HepG2 (cell line): ENCODE data around the gene CUEDC2. TPM values are rescaled to one million over a fixed set of nuclear protein-coding genes. Genes with fewer than 3 reads are reported as not detected.

Source experiments
- ATF3 ChIP-seq: sonication (generic); formaldehyde crosslinking; IDR thresholded peaks from 2 replicates; pipeline ENCODE4 v1.4.0; 2020; ENCODE audit warnings: missing genetic modification reagents
- CSRNP2 ChIP-seq: sonication (generic); formaldehyde crosslinking; conservative IDR thresholded peaks from 2 replicates; pipeline ENCODE4 v1.8.0; 2022; ENCODE audit warnings: low read depth, missing genetic modification reagents
- ELF4 ChIP-seq: sonication (generic); formaldehyde crosslinking; IDR thresholded peaks from 2 replicates; pipeline ENCODE4 v1.5.0; 2020; ENCODE audit warnings: missing genetic modification reagents, mild to moderate bottlenecking, moderate library complexity, borderline replicate concordance
- FOXA1 ChIP-seq, 2 experiments: fragments of 450-650 bp in 1 of 2; sonication (generic) in 1 of 2; formaldehyde crosslinking in 1 of 2; IDR thresholded peaks; 2 replicates each; pipeline versions ENCODE4 v1.4.0 to v1.6.1; 2016 to 2020; ENCODE audit warnings: missing genetic modification reagents in 1 of 2
- MAX ChIP-seq: IDR thresholded peaks from 2 replicates; pipeline ENCODE4 v1.6.1; 2012; ENCODE audit warnings: inconsistent platforms
- MAZ ChIP-seq, 2 experiments: sonication (generic) in 1 of 2; formaldehyde crosslinking in 1 of 2; IDR thresholded peaks; 2 replicates each; pipeline versions ENCODE4 v1.5.0 to v1.6.1; 2012 to 2020; ENCODE audit warnings: low read depth in 2 of 2, mild to moderate bottlenecking in 2 of 2, borderline replicate concordance in 1 of 2, improper control_type of control experiment in 1 of 2, low read length in 1 of 2, missing genetic modification reagents in 1 of 2, moderate library complexity in 1 of 2
- MED13 ChIP-seq: sonication (generic); formaldehyde crosslinking; IDR thresholded peaks from 2 replicates; pipeline ENCODE4 v1.5.0; 2020; ENCODE audit warnings: missing genetic modification reagents
- THAP9 ChIP-seq: sonication (generic); formaldehyde crosslinking; IDR thresholded peaks from 2 replicates; pipeline ENCODE4; 2020; ENCODE audit warnings: missing genetic modification reagents, mild to moderate bottlenecking, borderline replicate concordance
- ZNF597 ChIP-seq: sonication (generic); formaldehyde crosslinking; IDR thresholded peaks from 2 replicates; pipeline ENCODE4 v1.5.0; 2020; ENCODE audit warnings: missing genetic modification reagents
- ZNF704 ChIP-seq: sonication (generic); formaldehyde crosslinking; IDR thresholded peaks from 2 replicates; pipeline ENCODE4 v1.8.1; 2023; ENCODE audit warnings: mild to moderate bottlenecking, inconsistent platforms, moderate library complexity, missing genetic modification reagents, borderline replicate concordance
- ZNF749 ChIP-seq: sonication (generic); formaldehyde crosslinking; IDR thresholded peaks from 2 replicates; pipeline ENCODE4 v1.8.0; 2022; ENCODE audit warnings: mild to moderate bottlenecking, missing genetic modification reagents, moderate library complexity, borderline replicate concordance
- polyA plus RNA-seq, 8 experiments: library from polyadenylated mRNA; depleted of rRNA in 3 of 8; stranded (reverse) in 7 of 8; unstranded in 1 of 8; fragments of >200 nt; fragmentation: Illumina TruSeq in 4 of 8; extraction: Trizol in 4 of 8; gene quantifications; 2 replicates each; pipeline versions ENCODE4 v1.2.1 to v1.2.3, GENCODE V29; 2011 to 2016; ENCODE audit warnings: low read depth in 4 of 8, missing spikeins in 1 of 8, mixed read lengths in 1 of 8; ENCODE audit not compliant: insufficient read depth in 1 of 8
- total RNA-seq, 5 experiments: library from RNA; depleted of rRNA; stranded (reverse); fragments of >200 nt; fragmentation: Illumina TruSeq; extraction: Trizol; gene quantifications; 2 replicates each; pipeline ENCODE4 v1.2.3, GENCODE V29; 2016; ENCODE audit warnings: low read depth in 1 of 5

The CUEDC2 gene
- total and polyA plus RNA-seq, 2 of the 13 experiments (the other 11 are each of a cell fraction or from before 2014, with no cell fraction given): 13.1 to 18.4 TPM

- no peak for TF ChIP-seq CSRNP2 (CRISPR knock-in tag)
- TF ChIP-seq MAZ (IDR thresholded peaks at IDR 0.05; ENCODE audit: borderline replicate concordance, low read depth, low read length): peak; percentile 83; the same call in 1 of the 2 replicates
- peak; percentile 70 for TF ChIP-seq MAZ (CRISPR knock-in tag; IDR thresholded peaks at IDR 0.05; ENCODE audit: low read depth)
- TF ChIP-seq MED13 (CRISPR knock-in tag): peak; percentile 81
- peak; percentile 35 for TF ChIP-seq MAX
- TF ChIP-seq ZNF749 (CRISPR knock-in tag): no peak
- no peak for TF ChIP-seq FOXA1 (IDR thresholded peaks at IDR 0.05)
- no peak for TF ChIP-seq FOXA1 (CRISPR knock-in tag; IDR thresholded peaks at IDR 0.05)
- TF ChIP-seq ELF4 (CRISPR knock-in tag): no peak
- TF ChIP-seq THAP9 (CRISPR knock-in tag): no peak
- no peak; the same call in 1 of the 2 replicates for TF ChIP-seq ZNF704 (CRISPR knock-in tag)
- no peak for TF ChIP-seq ATF3 (CRISPR knock-in tag)
- no peak for TF ChIP-seq ZNF597 (CRISPR knock-in tag)
Measured at GRCh38 chr10:102419269-102420180, 12.8 kb downstream of the CUEDC2 start (continued).
